ENCODE data around the gene OPN4.
"Not testable (repeated sequence)": the region's sequence is repeated elsewhere in the genome, so short reads cannot be mapped to it uniquely, and the experiment has no call there.

Gene OPN4, protein sequence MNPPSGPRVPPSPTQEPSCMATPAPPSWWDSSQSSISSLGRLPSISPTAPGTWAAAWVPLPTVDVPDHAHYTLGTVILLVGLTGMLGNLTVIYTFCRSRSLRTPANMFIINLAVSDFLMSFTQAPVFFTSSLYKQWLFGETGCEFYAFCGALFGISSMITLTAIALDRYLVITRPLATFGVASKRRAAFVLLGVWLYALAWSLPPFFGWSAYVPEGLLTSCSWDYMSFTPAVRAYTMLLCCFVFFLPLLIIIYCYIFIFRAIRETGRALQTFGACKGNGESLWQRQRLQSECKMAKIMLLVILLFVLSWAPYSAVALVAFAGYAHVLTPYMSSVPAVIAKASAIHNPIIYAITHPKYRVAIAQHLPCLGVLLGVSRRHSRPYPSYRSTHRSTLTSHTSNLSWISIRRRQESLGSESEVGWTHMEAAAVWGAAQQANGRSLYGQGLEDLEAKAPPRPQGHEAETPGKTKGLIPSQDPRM

DNA sequence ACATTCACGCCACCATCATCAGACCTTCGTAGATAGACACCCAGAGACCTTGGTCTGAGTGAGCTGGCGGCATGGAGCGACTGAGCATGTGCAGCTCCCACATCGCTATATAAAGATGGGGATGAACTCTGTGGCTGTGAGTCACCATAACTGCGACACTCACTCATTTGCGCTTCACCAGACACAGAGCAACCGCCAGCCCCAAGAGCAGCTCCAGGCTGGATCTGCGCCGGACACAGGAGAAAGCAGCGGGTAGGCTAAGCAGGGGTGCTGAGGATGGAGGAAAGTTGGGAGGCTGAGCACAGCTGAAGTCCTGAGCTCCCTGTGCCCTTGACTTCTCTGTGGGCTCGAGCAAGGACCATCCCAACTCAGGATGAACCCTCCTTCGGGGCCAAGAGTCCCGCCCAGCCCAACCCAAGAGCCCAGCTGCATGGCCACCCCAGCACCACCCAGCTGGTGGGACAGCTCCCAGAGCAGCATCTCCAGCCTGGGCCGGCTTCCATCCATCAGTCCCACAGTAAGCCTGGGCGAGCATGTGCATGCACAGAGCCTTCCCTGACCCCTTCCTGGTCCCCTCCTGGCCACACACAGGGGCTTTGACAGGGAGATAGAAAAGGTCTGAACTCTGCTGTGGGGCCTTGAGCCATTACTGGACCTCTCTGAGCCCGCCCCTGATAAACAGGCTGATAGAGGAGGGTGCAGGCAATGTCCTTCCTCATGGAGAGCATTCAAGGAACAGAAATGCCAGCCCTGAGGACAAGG lies at the start of gene OPN4:
Gene OPN4, plus strand, starts transcription at position 137 of the 762 bp plus-strand sequence. Its CDS starts 237 bp downstream, at position 374.
- DNase-seq, result no peak

DNA sequence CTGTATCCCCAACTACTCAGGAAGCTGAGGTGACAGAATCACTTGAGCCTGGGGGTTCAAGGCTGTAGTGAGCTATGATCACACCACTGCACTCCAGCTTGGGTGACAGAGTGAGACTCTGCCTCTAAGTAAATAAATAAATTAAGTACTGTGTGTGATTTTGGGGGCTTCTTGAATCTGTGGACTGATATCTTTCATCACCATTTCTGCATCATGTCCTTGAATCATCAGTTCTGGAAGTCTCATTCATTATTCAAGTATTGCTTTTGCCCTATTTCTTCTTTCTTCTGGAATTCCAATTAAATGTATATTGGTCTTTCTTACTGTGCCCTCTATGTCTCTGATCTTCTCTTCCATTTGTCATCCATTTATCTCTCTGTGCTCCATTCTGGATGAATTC lies 46.7 kb upstream of the OPN4 start:
- no peak for DNase-seq

DNA sequence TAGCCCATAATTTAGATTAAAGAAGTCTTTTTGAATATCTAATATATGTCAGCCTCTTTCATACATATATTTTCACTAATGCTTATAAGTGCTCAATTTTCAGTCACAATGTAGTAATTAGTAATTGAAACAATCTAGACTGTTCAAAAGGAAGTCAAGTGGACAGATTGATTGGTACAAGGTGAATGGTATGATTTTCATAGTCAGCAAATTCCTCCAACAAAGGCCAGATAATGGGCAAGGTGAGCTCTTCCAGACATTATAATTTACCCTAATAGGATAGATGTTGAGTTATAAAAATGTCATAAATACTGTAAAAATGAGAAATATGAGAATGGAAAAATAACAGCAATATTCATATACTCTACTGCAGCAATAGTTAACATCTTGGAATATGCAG lies 44.4 kb upstream of the OPN4 start:
- DNase-seq, result no peak

DNA sequence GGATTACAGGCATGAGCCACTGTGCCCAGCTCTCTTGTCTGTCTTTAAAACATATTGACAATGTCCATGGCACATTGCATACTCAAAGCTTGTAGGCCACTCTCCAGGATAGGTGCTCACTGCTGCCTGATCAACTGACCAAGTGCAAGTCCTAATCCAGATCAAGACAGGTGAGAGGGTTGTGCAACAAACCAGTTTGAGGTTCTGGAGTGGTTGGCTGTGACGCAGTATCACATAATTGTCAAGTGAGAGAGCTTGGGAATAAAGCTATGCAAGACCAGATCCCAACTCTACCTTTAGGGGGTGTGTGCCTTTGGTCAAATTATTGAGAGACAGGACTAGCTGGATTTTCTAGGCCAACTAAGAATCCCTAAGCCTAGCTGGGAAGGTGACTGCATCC lies 43.0 kb upstream of the OPN4 start:
- no peak for DNase-seq

DNA sequence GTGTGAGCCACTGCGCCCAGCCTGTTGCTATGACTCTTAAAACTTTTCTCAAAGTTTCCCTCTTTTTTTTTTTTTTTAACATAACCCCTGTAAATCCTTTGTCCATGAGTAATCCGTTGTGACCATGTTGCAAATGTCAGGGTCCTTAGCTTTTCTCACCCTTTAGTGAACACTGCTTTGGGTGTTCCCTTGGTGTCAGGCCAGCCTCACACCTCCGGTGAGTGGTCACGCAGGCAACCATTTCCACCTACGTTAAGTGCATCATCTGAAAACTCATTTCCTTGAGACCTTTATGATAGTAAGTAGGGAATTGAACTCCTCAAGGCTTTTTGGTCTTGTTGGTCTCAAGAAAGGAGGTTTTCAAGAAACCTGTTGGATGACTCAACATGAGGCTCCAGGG lies 41.3 kb upstream of the OPN4 start:
- DNase-seq, result no peak

DNA sequence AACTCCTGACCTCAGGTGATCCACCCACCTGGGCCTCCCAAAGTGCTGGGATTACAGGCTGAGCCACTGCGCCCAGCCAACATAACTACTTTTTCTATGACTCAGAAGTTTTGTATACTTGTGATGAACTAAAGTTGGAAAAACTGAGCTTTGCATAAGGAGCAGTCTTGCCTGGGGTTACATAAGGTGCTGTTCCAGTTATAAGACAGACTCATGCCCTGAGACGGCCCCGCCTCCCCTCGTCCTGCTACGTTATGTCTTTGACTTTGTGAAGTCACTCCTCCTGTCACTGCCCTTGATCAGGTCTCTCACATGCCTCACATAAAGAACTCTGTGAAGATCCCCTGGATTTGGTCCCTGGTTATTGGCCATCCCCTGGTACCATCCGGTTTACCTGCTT lies 40.4 kb upstream of the OPN4 start:
- no peak for DNase-seq

DNA sequence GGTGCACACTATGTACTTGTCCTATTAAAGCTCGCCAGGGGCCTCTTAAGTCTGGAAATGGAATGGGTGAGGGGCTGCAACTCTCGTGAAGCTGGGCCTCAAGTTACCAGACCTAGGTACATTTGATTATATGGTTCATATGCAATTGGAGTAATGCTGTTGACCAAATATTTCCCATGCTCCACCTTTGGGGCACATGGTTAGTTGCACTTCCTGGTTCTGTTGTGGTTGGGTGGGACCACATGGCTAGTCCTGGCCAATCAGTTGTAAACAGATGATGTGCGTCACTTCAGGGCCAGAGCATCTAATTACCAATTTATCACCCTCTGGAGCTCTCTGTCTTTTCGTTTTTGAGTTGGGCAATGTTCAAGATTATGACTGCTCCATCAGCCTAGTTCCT lies 39.5 kb upstream of the OPN4 start:
- no peak for DNase-seq

DNA sequence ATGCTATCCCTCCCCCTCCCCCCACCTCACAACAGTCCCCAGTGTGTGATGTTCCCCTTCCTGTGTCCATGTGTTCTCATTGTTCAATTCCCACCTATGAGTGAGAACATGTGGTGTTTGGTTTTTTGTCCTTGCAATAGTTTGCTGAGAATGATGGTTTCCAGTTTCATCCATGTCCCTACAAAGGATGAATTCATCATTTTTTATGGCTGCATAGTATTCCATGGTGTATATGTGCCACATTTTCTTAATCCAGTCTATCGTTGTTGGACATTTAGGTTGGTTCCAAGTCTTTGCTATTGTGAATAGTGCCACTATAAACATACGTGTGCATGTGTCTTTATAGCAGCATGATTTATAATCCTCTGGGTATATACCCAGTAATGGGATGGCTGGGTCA lies 37.1 kb upstream of the OPN4 start:
- not testable (repeated sequence) for DNase-seq

DNA sequence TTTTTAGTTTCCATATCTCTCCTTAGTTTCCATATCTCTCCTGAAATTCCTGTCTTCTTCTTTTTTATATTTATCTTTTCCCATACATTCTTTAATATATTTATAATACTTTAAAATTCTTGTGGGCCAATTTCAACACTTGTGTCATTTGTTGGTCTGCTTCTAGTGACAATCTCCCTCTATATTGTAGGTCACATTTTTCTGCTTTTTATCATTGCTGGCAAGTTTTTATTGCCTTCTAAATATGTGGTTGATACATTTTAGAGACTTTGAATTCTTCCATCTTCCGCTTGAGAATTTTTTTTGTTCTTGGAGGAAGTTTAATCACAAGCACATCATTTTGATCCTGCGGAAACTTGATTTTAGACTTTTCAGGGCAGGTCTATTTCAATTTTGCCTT lies 26.0 kb upstream of the OPN4 start:
- DNase-seq, result no peak

DNA sequence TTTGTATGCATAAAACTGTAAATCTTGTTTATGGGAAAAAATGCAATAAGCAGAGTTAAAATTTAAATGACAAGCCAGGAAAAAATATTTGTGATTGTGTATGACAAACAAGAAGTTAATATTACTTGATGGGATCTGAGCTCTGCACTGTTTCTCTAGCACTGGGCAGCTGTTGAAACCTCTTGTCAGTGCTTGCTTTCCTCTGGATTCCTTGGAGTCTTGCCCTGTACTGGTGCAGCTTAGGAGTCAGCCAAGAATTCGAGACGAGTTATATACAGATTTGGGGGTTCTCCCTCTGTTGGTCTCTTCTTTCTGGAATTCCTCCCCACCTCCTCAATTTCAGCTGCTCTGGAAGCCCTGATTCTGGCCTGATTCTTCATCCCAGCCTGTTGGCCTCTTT lies 24.3 kb upstream of the OPN4 start:
- DNase-seq, result no peak

DNA sequence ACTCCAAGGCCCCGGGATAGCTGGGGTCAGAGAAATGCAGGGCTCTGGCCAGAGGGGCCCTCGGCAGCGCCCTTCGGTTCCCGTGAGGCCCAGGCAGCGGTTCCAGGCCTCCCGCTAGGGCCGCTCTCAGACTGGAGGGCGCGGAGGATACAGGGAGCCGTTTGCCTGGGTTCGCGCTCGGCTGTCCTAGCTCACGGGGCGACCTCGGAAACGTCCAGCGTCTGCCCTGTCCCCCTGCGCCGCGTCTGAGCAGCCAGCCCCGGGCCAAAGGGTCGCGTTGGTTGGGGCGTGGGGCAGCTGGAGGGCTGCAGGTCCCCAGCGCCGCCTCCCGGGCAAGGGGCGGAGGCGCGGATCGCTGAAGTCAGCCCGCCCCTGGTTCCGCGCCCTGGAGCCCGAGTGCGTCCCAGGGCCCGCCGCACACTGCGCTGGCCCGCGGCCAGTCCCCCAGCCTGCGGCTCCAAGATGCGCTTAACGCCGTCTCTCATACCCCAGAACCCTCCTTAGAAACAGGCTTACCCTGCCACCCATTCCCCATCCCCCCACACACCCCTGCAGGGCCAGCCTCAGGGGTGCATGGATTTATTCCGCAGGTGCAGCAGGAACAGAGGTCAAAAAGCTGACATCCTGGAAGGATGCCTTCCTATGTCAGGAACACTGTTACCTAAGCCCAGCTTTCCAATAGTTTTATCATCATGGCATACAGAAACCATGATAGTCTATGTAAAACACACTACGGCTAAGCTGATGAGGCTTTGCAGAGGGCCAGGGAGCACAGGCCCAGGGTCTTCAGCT lies 22.1 kb upstream of the OPN4 start:
- DNase-seq, result no peak

DNA sequence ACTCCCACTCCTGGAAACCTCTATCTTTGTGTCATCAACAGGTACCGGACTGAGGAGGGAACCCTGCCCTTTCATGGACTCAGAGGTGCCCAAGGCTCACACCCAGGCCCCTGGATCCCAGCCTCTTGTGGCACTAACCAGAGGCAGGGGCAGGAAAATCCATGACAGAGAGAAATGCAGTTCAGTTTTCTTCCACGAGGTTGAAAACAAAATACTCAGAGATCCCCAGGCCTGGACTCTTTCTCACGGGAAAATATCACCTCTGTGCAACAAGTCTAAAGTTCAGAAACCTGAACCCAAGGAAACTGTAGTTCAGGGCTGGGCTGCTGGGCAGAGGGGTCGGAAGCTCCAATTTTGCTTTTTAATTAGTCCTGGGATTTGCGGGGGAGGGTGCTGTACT lies 21.4 kb upstream of the OPN4 start:
- DNase-seq, result no peak

DNA sequence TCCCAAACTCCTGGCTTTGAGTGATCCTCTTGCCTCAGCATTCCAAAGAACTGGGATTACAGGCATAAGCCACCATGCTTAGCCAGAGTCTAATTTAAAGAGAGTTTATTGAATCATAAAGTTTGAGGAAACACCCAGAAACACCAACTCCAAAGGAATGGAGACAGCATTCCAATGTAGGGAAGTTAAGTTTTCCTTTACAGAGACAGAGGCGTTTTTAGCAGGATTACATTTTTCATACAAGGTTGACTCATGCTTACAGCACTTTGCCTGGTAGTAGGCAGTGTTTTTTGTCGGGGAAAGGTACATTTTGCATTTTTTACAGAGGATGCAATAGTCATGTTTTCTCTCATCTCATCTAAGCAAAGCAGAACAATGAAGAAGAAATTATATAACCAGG lies 18.9 kb upstream of the OPN4 start:
- DNase-seq, result no peak

DNA sequence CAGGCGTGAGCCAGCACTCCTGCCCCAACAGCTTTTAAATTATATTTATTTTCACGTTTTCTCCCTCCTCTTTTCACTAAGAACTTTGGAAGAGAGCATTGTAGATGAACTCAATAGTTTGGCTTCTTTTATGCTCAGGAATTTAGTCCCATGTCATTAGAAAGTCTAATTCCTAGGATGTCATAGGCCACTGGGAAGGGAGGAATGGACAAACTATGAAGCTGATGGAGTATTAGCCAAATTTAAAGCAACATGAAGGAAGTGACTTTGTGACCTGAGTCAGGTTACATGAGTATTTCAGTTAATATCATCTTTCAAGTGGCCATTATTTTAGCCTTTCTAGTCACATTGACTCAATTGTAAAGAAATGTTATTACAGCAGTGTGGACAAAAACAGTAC lies 18.0 kb upstream of the OPN4 start:
- no peak for DNase-seq

DNA sequence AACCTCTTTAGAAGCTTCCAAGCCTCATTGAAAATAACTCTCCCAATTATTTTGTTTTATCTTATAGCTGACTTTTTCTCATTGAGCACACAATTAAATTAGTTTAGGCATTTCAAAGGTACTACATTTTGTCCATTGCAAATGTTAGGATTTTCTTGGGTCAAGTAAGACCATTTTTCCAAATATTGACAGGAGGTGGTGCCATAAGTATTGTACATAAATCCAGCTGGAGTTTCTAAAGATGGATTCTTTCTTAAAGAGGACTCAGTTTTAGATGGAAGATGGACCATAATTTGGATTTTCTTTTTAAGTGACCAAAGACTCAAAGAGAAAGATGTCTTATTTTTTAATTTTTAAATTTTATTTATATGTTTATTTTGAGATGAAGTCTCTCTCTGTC lies 12.3 kb upstream of the OPN4 start:
- no peak for DNase-seq

DNA sequence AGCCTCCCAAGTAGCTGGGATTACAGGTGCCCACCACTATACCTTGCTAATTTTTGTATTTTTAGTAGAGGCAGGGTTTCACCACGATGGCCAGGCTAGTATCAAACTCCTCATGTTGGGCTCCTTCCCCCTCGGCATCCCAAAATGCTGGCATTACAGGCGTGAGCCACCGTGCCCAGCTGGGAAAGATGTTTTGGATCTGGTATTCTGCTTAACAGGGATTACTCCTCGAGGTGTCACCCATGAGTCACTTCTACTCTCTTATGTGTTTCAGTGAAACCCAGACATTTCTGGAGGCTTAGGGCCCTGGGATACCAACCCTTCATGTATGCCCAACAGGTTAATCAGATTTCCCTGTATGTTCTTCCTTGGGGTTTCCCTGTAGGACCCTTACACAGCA lies 11.8 kb upstream of the OPN4 start:
- DNase-seq, result no peak

DNA sequence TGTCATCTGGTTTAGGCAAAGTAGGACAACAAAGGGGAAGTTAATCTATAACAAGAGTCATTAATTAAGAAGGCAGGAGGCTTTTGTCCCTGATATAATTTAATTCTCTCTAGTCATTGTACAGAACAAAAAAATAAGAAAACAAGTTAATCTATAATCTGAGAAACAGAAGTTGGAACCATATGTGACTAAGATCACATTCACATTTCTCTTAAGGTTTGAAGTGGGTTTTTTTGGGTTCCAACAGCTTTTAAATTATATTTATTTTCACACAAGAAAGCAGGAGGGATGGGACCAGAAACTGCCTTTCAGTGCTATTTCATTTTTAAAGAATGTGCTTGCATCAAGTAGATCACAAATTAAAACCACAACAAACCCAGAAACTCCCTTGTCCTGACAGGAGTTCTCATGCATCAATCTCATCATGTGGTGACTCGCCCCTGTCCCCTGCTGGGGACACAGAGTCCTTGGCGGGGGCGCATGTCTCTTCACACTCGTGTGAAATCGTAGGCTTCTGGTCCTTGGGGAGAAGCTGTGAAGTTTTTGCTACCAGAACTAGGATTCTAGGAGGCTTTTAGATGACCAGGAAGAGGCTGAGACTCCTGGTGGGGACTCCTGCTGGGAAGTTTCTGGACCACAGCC lies 10.1 kb upstream of the OPN4 start:
- no peak for DNase-seq

DNA sequence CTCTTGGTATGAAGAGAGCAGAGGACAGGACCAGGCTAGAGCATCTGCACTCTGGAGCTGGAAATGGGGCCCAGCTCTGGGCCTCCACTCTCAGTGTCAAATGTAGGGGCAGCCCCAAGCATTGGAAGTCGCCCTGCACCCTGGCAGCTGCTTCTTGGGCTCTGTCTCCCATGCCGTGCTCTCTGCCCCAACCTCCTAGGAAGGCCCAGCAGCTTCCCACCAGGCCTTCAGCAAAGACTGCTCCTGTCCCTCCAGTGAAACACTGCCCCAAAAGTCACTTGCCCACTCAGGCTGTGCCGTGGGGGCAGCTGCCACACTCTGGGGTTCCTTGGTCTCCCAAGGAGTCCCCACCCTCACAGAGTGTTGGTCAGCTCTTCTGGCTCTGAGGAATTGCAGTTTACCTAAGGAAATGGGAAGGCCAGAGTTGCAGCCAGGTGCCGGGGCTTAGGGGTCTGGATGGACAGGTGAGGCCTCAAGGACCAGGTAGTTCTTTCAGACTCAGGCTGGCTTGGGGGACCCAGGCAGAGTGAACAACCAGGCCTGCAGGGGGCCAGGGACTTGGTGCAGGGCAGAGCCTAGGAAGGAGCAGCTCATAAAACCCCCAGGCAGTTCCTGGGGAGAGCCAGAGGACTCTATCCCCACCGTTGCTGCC lies 9.4 kb upstream of the OPN4 start:
- DNase-seq, result no peak

DNA sequence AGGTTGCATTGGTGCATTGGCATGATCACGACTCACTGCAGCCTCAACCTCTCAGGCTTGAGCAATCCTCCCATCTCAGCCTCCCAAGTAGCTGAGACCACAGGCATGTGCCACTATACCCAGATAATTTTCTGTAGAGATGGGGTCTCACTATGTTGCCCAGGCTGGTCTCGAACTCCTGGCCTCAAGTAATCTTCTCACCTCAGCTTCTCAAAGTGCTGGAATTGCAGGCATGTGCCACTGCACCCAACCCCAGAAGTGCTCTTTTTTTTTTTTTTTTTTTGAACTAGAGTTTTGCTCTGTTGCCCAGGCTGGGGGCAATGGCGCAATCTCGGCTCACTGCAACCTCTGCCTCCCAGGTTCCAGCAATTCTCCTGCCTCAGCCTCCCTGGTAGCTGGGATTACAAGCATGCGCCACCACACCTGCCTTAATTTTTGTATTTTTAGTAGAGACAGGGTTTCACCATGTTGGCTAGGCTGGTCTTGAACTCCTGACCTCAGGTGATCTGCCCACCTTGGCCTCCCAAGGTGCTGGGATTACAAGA lies 8.7 kb upstream of the OPN4 start:
- not testable (repeated sequence) for DNase-seq

DNA sequence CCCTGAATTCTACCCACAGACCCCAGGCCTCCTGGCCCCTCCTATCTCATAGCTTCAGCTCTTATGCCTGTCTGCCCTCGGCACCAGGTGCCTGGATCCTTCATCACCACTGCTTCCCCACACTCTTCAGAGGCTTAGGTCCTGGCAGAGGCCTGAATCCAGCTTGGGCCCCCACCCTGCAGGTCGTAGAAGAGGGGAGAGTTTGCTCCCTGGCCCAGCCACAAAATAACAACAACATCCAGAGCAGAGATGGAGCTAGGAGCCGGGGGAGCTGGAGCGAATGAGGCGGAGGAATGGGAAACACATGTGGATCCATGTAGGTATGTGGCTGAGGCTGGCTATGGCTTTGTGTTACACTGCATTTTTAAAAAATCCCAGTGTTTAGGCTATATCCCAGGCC lies 7.8 kb upstream of the OPN4 start:
- DNase-seq, result no peak

DNA sequence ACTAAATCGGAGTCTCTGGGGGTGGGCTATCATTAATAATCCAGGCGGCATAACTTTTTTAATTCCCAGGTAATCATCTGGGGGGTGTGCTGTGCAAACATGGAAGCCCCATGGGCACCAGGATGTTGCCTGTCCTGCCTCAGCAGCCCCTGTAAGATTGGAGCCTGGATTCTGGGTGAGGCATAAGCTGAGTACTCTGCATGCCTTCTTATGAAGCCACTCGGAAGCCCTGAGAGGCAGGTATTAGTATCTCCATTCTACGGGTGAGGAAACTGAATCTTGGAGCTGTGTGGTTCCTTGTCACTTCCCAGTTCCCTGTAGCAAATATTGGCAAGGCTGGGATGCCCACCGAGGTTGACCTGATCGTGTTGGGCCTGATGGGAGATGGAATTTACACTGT lies 7.4 kb upstream of the OPN4 start:
- no peak for DNase-seq
